H9 (cell line): ENCODE results near the gene FLVCR1. TPM values are rescaled to one million over a fixed set of nuclear protein-coding genes. Genes with fewer than 3 reads are reported as not detected.
A peak's percentile ranks its signal among the peaks of the same experiment; 100 is the strongest.
"Not testable (repeated sequence)": the region's sequence is repeated elsewhere in the genome, so short reads cannot be mapped to it uniquely, and the experiment has no call there.

ENCODE experiments used
- DNase-seq: peaks from one replicate; pipeline ENCODE4 v3.0.0-alpha.2; 2017
- H2AFZ ChIP-seq: one replicate; pipeline ENCODE4 v1.6.1; 2013; ENCODE audit warnings: mild to moderate bottlenecking, low read length, control low read depth, moderate library complexity
- H2AK5ac ChIP-seq: 2 replicates; pipeline ENCODE4 v1.6.1; 2013; ENCODE audit warnings: low read length, control low read depth, mixed read lengths; ENCODE audit not compliant: insufficient read length
- H2BK120ac ChIP-seq: one replicate; pipeline ENCODE4 v1.6.1; 2013; ENCODE audit warnings: low read depth, mild to moderate bottlenecking, low read length, control low read depth, inconsistent platforms; ENCODE audit not compliant: poor library complexity, severe bottlenecking
- H2BK12ac ChIP-seq: 2 replicates; pipeline ENCODE4 v1.6.1; 2013; ENCODE audit warnings: low read length, control low read depth, mixed read lengths, low read depth; ENCODE audit not compliant: insufficient read length
- H2BK15ac ChIP-seq: 2 replicates; pipeline ENCODE4 v1.6.1; 2013; ENCODE audit warnings: low read depth, low read length, control low read depth
- H2BK20ac ChIP-seq: one replicate; pipeline ENCODE4 v1.6.1; 2013; ENCODE audit warnings: low read depth, mild to moderate bottlenecking, low read length, control low read depth, inconsistent platforms; ENCODE audit not compliant: poor library complexity, severe bottlenecking
- H2BK5ac ChIP-seq: 2 replicates; pipeline ENCODE4 v1.6.1; 2013; ENCODE audit warnings: low read length, control low read depth, mixed read lengths; ENCODE audit not compliant: insufficient read length
- H3K14ac ChIP-seq: 2 replicates; pipeline ENCODE4 v1.6.1; 2013; ENCODE audit warnings: low read length, control low read depth; ENCODE audit not compliant: insufficient read depth
- H3K18ac ChIP-seq: 2 replicates; pipeline ENCODE4 v1.6.1; 2013; ENCODE audit warnings: low read depth, mild to moderate bottlenecking, mixed read lengths, low read length, control low read depth; ENCODE audit not compliant: insufficient read length
- H3K23ac ChIP-seq: 2 replicates; pipeline ENCODE4 v1.6.1; 2013; ENCODE audit warnings: low read length, control low read depth, mixed read lengths, low read depth; ENCODE audit not compliant: insufficient read length
- H3K23me2 ChIP-seq: 2 replicates; pipeline ENCODE4 v1.6.1; 2013; ENCODE audit warnings: low read depth, mild to moderate bottlenecking, mixed read lengths, low read length, control low read depth; ENCODE audit not compliant: insufficient read length, poor library complexity, severe bottlenecking
- H3K27ac ChIP-seq: 2 replicates; pipeline ENCODE4 v1.5.1; 2013; ENCODE audit warnings: low read length, control low read depth, mixed read lengths, low read depth; ENCODE audit not compliant: insufficient read length
- H3K27me3 ChIP-seq: 2 replicates; pipeline ENCODE4 v1.6.1; 2013; ENCODE audit warnings: low read length, control low read depth, inconsistent platforms; ENCODE audit not compliant: insufficient read depth
- H3K4ac ChIP-seq: 2 replicates; pipeline ENCODE4 v1.6.1; 2013; ENCODE audit warnings: low read depth, mild to moderate bottlenecking, control low read depth, inconsistent platforms, low read length, moderate library complexity
- H3K4me1 ChIP-seq: 2 replicates; pipeline ENCODE4 v1.6.1; 2013; ENCODE audit warnings: low read length, control low read depth, inconsistent platforms; ENCODE audit not compliant: insufficient read depth
- H3K4me2 ChIP-seq: 2 replicates; pipeline ENCODE4 v1.6.1; 2013; ENCODE audit warnings: low read length, control low read depth, mixed read lengths; ENCODE audit not compliant: insufficient read length, insufficient read depth
- H3K56ac ChIP-seq: 2 replicates; pipeline ENCODE4 v1.6.1; 2013; ENCODE audit warnings: low read depth, mild to moderate bottlenecking, mixed read lengths, low read length, control low read depth; ENCODE audit not compliant: insufficient read length
- H3K79me1 ChIP-seq: 2 replicates; pipeline ENCODE4 v1.6.1; 2013; ENCODE audit warnings: low read depth, mild to moderate bottlenecking, moderate library complexity, low read length, control low read depth, inconsistent platforms; ENCODE audit not compliant: insufficient read depth, poor library complexity, severe bottlenecking
- H3K79me2 ChIP-seq: 2 replicates; pipeline ENCODE4 v1.6.1; 2013; ENCODE audit warnings: low read length, control low read depth, inconsistent platforms; ENCODE audit not compliant: insufficient read depth
- H3K9ac ChIP-seq: 2 replicates; pipeline ENCODE4 v1.6.1; 2013; ENCODE audit warnings: low read length, control low read depth, mixed read lengths; ENCODE audit not compliant: insufficient read length; ENCODE audit errors: extremely low read depth
- H3K9me3 ChIP-seq: one replicate; pipeline ENCODE4 v1.6.1; 2013; ENCODE audit warnings: low read depth, low read length, inconsistent platforms; ENCODE audit not compliant: control insufficient read depth
- H3T11ph ChIP-seq: one replicate; pipeline ENCODE4 v1.6.1; 2013; ENCODE audit warnings: mild to moderate bottlenecking, low read length, control low read depth, inconsistent platforms
- H4K20me1 ChIP-seq: one replicate; pipeline ENCODE4 v1.6.1; 2013; ENCODE audit not compliant: control insufficient read depth, insufficient read length, insufficient read depth
- H4K5ac ChIP-seq: 2 replicates; pipeline ENCODE4 v1.6.1; 2013; ENCODE audit warnings: low read depth, mild to moderate bottlenecking, mixed read lengths, low read length, control low read depth; ENCODE audit not compliant: insufficient read length
- H4K8ac ChIP-seq: replicated peaks from 2 replicates; pipeline ENCODE4 v1.6.1; 2013; ENCODE audit warnings: low read length, control low read depth, mixed read lengths, low read depth; ENCODE audit not compliant: insufficient read length
- H4K91ac ChIP-seq: 2 replicates; pipeline ENCODE4 v1.6.1; 2013; ENCODE audit warnings: low read depth, mild to moderate bottlenecking, moderate library complexity, mixed read lengths, low read length, control low read depth; ENCODE audit not compliant: insufficient read length
- H3K27ac Mint-ChIP-seq, 3 experiments: 2 replicates in 2 of 3; 3 replicates in 1 of 3; pipeline ENCODE4 v1.8.0; 2020 to 2021; ENCODE audit warnings: mixed read lengths in 3 of 3, mild to moderate bottlenecking in 1 of 3, moderate library complexity in 1 of 3
- H3K27me3 Mint-ChIP-seq: 2 replicates; pipeline ENCODE4 v1.8.0; 2021; ENCODE audit warnings: low read depth, mild to moderate bottlenecking, moderate library complexity, mixed read lengths
- H3K36me3 Mint-ChIP-seq, 3 experiments: 2 replicates in 2 of 3; 3 replicates in 1 of 3; pipeline ENCODE4 v1.8.0; 2020 to 2021; ENCODE audit warnings: low read depth in 3 of 3, mixed read lengths in 3 of 3; ENCODE audit not compliant: insufficient read depth in 1 of 3
- H3K4me1 Mint-ChIP-seq, 2 experiments: 2 replicates each; pipeline ENCODE4 v1.8.0; 2020; ENCODE audit warnings: mixed read lengths in 2 of 2
- H3K4me3 Mint-ChIP-seq, 2 experiments: 2 replicates in 1 of 2; 3 replicates in 1 of 2; pipeline ENCODE4 v1.8.0; 2020 to 2021; ENCODE audit warnings: mild to moderate bottlenecking in 2 of 2, mixed read lengths in 2 of 2, moderate library complexity in 1 of 2
- H3K9me3 Mint-ChIP-seq, 2 experiments: 2 replicates in 1 of 2; 3 replicates in 1 of 2; pipeline ENCODE4 v1.8.0; 2020; ENCODE audit warnings: mild to moderate bottlenecking in 2 of 2, mixed read lengths in 2 of 2, moderate library complexity in 1 of 2
- WGBS: extraction: QIAGEN DNeasy Blood & Tissue Kit; methylation state at CpG from one replicate; pipeline ENCODE4 v1.1.7; 2013; ENCODE audit warnings: missing lambda C conversion rate, low lambda C conversion rate, mixed read lengths; ENCODE audit not compliant: insufficient read length; ENCODE audit errors: extremely low coverage; 5-methylcytosine and 5-hydroxymethylcytosine counted together
- total RNA-seq: library from RNA; stranded (reverse); gene quantifications from 2 replicates; pipeline ENCODE4 v1.2.1, GENCODE V29; 2021
- TF ChIP-seq, protein P1 (sequence below): fragments of 200-600 bp; sonication (generic); conservative IDR thresholded peaks from 3 replicates; pipeline ENCODE4 v1.8.0; 2021; ENCODE audit warnings: antibody characterized with exemption, mild to moderate bottlenecking

The FLVCR1 gene
- total RNA-seq, 1 experiment from 2014 or later, result 55.2 TPM

DNA sequence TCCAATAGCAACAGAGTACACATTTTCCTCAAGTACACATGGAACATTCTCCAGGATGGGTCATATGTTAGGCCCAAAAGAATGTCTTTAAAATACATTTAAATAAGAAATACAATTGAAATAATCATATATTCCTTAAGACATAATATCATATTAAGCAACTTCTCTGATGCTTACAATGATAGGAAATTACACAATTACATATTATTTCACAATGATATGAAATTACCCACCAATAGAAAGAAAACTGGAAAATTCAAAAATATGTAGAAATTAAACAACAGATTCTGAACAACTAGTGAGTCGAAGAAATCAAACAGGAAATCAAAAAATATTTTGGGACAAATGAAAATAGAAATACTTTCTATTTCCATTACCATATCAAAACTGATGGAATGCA is 45.6 kb downstream of the FLVCR1 start:
- no peaks in the 10 kb centered on the region for H4K20me1 ChIP-seq
- H3K9me3 ChIP-seq, result no peaks in the 10 kb centered on the region
- H4K91ac ChIP-seq, result no peak overlapping the region
- no peak overlapping the region for H4K8ac ChIP-seq
- peaks cover 80 to 93% (median 84%) of the 10 kb centered on the region in 3 experiments for H3K36me3 Mint-ChIP-seq
- no peaks in the 10 kb centered on the region for H3K27me3 ChIP-seq
- peaks cover 42 to 58% of the 10 kb centered on the region in 2 experiments for H3K4me1 Mint-ChIP-seq
- no peak overlapping the region for H2AFZ ChIP-seq
- no peak overlapping the region for H2BK20ac ChIP-seq
- H4K5ac ChIP-seq, result no peak overlapping the region
- H2AK5ac ChIP-seq, result no peak overlapping the region
- H3K79me2 ChIP-seq, result peaks cover 21% of the 10 kb centered on the region; the same call in 1 of the 2 replicates
- no peak overlapping the region for H3K18ac ChIP-seq
- H3T11ph ChIP-seq, result no peak overlapping the region
- no peak overlapping the region for H3K4me3 Mint-ChIP-seq
- no CpG with 5 or more reads among the region's 1 CpG for WGBS
- H2BK15ac ChIP-seq, result no peak overlapping the region
- peak overlapping the region in 1 of 3 experiments; percentile 22; a peak in 1 of 7 replicates for H3K27ac Mint-ChIP-seq
- no peak overlapping the region for H3K4ac ChIP-seq
- H3K9me3 Mint-ChIP-seq, result peaks cover 61 to 65% of the 10 kb centered on the region in 2 experiments
- no peaks in the 10 kb centered on the region for H3K27me3 Mint-ChIP-seq
- no peak overlapping the region for H3K27ac ChIP-seq
- no peak overlapping the region for H3K23ac ChIP-seq
- H3K9ac ChIP-seq, result no peak overlapping the region
- no peak overlapping the region for H2BK12ac ChIP-seq
- no peak overlapping the region for H3K56ac ChIP-seq
- H3K4me2 ChIP-seq, result no peak overlapping the region
- H2BK5ac ChIP-seq, result no peak overlapping the region
- peaks cover 7% of the 10 kb centered on the region; the same call in 1 of the 2 replicates for H3K4me1 ChIP-seq
- H2BK120ac ChIP-seq, result no peak overlapping the region
- TF ChIP-seq, protein P1, sequence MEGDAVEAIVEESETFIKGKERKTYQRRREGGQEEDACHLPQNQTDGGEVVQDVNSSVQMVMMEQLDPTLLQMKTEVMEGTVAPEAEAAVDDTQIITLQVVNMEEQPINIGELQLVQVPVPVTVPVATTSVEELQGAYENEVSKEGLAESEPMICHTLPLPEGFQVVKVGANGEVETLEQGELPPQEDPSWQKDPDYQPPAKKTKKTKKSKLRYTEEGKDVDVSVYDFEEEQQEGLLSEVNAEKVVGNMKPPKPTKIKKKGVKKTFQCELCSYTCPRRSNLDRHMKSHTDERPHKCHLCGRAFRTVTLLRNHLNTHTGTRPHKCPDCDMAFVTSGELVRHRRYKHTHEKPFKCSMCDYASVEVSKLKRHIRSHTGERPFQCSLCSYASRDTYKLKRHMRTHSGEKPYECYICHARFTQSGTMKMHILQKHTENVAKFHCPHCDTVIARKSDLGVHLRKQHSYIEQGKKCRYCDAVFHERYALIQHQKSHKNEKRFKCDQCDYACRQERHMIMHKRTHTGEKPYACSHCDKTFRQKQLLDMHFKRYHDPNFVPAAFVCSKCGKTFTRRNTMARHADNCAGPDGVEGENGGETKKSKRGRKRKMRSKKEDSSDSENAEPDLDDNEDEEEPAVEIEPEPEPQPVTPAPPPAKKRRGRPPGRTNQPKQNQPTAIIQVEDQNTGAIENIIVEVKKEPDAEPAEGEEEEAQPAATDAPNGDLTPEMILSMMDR, result no peak
- no peak for DNase-seq
- no peaks in the 10 kb centered on the region for H3K23me2 ChIP-seq
- H3K79me1 ChIP-seq, result no peaks in the 10 kb centered on the region
- no peak overlapping the region for H3K14ac ChIP-seq

DNA sequence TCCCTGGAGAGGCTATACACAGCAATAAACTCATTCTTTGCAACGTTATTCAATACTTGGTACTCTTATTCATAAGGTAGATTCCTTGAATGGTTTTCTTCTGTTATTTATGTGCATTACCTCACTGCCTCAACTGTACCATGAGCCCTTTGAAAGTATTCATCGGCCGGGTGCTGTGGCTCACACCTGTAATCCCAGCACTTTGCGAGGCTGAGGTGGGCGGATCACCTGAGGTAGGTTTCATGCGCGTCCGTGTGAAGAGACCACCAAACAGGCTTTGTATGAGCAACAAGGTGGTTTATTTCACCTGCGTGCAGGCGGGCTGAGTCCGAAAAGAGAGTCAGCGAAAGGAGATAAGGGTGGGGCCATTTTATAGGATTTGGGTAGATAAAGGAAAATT is 50.0 kb downstream of the FLVCR1 start:
- not testable (repeated sequence) for H4K91ac ChIP-seq, H4K5ac ChIP-seq, H3K27me3 ChIP-seq, H3K56ac ChIP-seq, H3K79me1 ChIP-seq, H2BK12ac ChIP-seq, H4K8ac ChIP-seq, H3K9ac ChIP-seq, H3K23me2 ChIP-seq, H3K23ac ChIP-seq, H4K20me1 ChIP-seq, H2AFZ ChIP-seq, H3K4me2 ChIP-seq, H3T11ph ChIP-seq, H2AK5ac ChIP-seq, H3K27me3 Mint-ChIP-seq, H2BK15ac ChIP-seq, H2BK20ac ChIP-seq, H3K9me3 ChIP-seq, H3K4ac ChIP-seq, H3K18ac ChIP-seq, H3K14ac ChIP-seq, H3K4me1 ChIP-seq
- WGBS, result no CpG with 5 or more reads among the region's 12 CpGs
- Mint-ChIP-seq H3K4me3 (peak overlapping the region; percentile 17 to 63; a peak in 4 of 5 replicates), H3K9me3 (peaks cover 30 to 39% of the 10 kb centered on the region in 2 experiments), H3K36me3 (peaks cover 50 to 69% (median 56%) of the 10 kb centered on the region in 3 experiments), H3K27ac (peak overlapping the region; percentile 97 to 100 (median 99)), H3K4me1 (peaks cover 53 to 69% of the 10 kb centered on the region in 2 experiments)
- Histone ChIP-seq H2BK120ac (peak overlapping the region; percentile 10), H3K79me2 (peaks cover 21% of the 10 kb centered on the region; the same call in 1 of the 2 replicates), H2BK5ac (peak overlapping the region; percentile 80), H3K27ac (peak overlapping the region; percentile 70)
- DNase-seq, result peak; percentile 60
